ENCODE data around the gene KSR2. TPM values are rescaled to one million over a fixed set of nuclear protein-coding genes. Genes with fewer than 3 reads are reported as not detected.

KSR2 gene
- total and polyA plus RNA-seq, 2 of the 13 experiments (the other 11 are each of a cell fraction or from before 2014, with no cell fraction given): 0.02 TPM; not detected in 1

DNA sequence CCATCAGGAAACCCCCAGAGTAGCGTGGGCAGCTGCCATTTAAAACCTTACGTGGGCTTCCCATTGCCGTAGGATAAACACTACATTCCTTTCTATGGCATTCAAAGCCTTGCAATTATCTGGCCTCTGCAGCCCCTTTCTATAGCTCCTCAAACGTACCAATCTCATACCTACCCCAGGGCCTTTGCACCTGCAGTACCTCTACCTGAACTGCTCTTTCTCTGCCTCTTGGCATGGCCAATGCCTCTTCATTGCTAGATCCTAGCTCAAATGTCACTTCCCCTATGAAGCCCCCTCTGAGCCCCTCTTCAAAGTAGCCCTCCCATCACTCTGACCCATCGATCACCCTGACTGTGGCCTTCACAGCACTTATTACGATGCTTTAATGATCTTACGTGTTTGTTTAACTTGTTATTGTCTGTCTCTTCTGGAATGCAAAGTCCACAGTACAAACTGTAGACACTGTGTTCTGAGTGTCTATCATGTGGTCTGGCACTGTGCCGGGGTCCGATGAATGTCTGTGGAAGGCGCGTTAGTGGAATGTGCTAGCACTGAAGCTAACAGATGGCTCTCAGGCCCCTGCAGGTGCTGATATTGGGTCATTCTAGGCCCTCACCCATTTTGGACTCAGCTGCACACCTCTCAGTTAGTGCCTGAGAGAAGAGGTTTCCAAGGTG, 450.1 kb downstream of the KSR2 start (continued):
- TF ChIP-seq NFKB2 (CRISPR knock-in tag; IDR thresholded peaks at IDR 0.05; ENCODE audit: borderline replicate concordance): no peak
- no peak for TF ChIP-seq ZNF580 (CRISPR knock-in tag; IDR thresholded peaks at IDR 0.05; ENCODE audit: borderline replicate concordance, low read depth)
- TF ChIP-seq ELF1 (CRISPR knock-in tag; IDR thresholded peaks at IDR 0.05): no peak
- TF ChIP-seq, protein P1, sequence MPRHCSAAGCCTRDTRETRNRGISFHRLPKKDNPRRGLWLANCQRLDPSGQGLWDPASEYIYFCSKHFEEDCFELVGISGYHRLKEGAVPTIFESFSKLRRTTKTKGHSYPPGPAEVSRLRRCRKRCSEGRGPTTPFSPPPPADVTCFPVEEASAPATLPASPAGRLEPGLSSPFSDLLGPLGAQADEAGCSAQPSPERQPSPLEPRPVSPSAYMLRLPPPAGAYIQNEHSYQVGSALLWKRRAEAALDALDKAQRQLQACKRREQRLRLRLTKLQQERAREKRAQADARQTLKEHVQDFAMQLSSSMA (CRISPR knock-in tag; IDR thresholded peaks at IDR 0.05): no peak
- no peak for TF ChIP-seq ZBTB2 (CRISPR knock-in tag; IDR thresholded peaks at IDR 0.05; ENCODE audit: low read depth)
- TF ChIP-seq SRSF1 (optimal IDR thresholded peaks at IDR 0.05; ENCODE audit: low read depth, low read length): no peak
- TF ChIP-seq ZNF20 (CRISPR knock-in tag; IDR thresholded peaks at IDR 0.05): no peak
- no peak for TF ChIP-seq HNRNPUL1 (IDR thresholded peaks at IDR 0.05; ENCODE audit: low read depth, low read length)
- TF ChIP-seq, protein P2, sequence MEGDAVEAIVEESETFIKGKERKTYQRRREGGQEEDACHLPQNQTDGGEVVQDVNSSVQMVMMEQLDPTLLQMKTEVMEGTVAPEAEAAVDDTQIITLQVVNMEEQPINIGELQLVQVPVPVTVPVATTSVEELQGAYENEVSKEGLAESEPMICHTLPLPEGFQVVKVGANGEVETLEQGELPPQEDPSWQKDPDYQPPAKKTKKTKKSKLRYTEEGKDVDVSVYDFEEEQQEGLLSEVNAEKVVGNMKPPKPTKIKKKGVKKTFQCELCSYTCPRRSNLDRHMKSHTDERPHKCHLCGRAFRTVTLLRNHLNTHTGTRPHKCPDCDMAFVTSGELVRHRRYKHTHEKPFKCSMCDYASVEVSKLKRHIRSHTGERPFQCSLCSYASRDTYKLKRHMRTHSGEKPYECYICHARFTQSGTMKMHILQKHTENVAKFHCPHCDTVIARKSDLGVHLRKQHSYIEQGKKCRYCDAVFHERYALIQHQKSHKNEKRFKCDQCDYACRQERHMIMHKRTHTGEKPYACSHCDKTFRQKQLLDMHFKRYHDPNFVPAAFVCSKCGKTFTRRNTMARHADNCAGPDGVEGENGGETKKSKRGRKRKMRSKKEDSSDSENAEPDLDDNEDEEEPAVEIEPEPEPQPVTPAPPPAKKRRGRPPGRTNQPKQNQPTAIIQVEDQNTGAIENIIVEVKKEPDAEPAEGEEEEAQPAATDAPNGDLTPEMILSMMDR (CRISPR knock-in tag; IDR thresholded peaks at IDR 0.05): no peak
- TF ChIP-seq DZIP1 (CRISPR knock-in tag; IDR thresholded peaks at IDR 0.05): no peak
- no peak for TF ChIP-seq ZZZ3 (CRISPR knock-in tag; IDR thresholded peaks at IDR 0.05; ENCODE audit: borderline replicate concordance)
- TF ChIP-seq, protein P3, sequence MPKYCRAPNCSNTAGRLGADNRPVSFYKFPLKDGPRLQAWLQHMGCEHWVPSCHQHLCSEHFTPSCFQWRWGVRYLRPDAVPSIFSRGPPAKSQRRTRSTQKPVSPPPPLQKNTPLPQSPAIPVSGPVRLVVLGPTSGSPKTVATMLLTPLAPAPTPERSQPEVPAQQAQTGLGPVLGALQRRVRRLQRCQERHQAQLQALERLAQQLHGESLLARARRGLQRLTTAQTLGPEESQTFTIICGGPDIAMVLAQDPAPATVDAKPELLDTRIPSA (CRISPR knock-in tag; IDR thresholded peaks at IDR 0.05; ENCODE audit: borderline replicate concordance): no peak
- no peak for TF ChIP-seq NR2F1 (CRISPR knock-in tag; IDR thresholded peaks at IDR 0.05)
- TF ChIP-seq SOX5 (CRISPR knock-in tag; IDR thresholded peaks at IDR 0.05; ENCODE audit: borderline replicate concordance): peak; percentile 85; the same call in 1 of the 2 replicates
- TF ChIP-seq ARID5B (CRISPR knock-in tag; IDR thresholded peaks at IDR 0.05): peak; percentile 79

Measured in HepG2 (cell line).